Left ventricle myocardium inferior (tissue), 1 donor: Measurements from ENCODE around the gene BCLAF3. TPM values are rescaled to one million over a fixed set of nuclear protein-coding genes. Genes with fewer than 3 reads are reported as not detected.

Source experiments
- DNase-seq: peaks from one replicate; pipeline ENCODE4 v3.0.0-alpha.2; 2020
- H3K27ac ChIP-seq: fragments of 200-600 bp; replicated peaks from 2 replicates; pipeline ENCODE4 v1.8.0; 2021
- H3K27me3 ChIP-seq: fragments of 200-600 bp; 2 replicates; pipeline ENCODE4 v1.8.0; 2021; ENCODE audit warnings: low read depth
- H3K36me3 ChIP-seq: fragments of 200-600 bp; 2 replicates; pipeline ENCODE4 v1.8.0; 2021
- H3K4me1 ChIP-seq: fragments of 200-600 bp; 2 replicates; pipeline ENCODE4 v1.8.0; 2021
- H3K4me3 ChIP-seq: fragments of 200-600 bp; 2 replicates; pipeline ENCODE4 v1.8.0; 2021; ENCODE audit warnings: mild to moderate bottlenecking, moderate library complexity
- H3K9me3 ChIP-seq: fragments of 200-600 bp; replicated peaks from 2 replicates; pipeline ENCODE4 v1.8.0; 2021
- CTCF ChIP-seq: fragments of 200-600 bp; IDR thresholded peaks from 2 replicates; pipeline ENCODE4 v1.8.0; 2021; ENCODE audit warnings: antibody characterized with exemption, mild to moderate bottlenecking, borderline replicate concordance
- intact Hi-C: fragments of 100-400 bp; cut with micrococcal nuclease; formaldehyde crosslinking; loops from one replicate; pipeline ENCODE4 v1.11.0; 2022
- microRNA-seq: library from miRNA; unstranded; fragments of <30 nt; microRNA quantifications from one replicate; pipeline ENCODE4 v1.2.0, GENCODE V29; 2020
- total RNA-seq: library from RNA; stranded (reverse); fragmentation: NEBNext Ultra II Directional; extraction: Animal tissue kit (Norgen Biotek cat#: 25700); gene quantifications from one replicate; pipeline ENCODE4 v1.2.1, GENCODE V29; 2021
- donor health status: DM: no; HTN: yes; CAD: no; lungs with severe emphysema.

The BCLAF3 gene
- total RNA-seq, 1 donor from 2014 or later, result 7.7 TPM

DNA sequence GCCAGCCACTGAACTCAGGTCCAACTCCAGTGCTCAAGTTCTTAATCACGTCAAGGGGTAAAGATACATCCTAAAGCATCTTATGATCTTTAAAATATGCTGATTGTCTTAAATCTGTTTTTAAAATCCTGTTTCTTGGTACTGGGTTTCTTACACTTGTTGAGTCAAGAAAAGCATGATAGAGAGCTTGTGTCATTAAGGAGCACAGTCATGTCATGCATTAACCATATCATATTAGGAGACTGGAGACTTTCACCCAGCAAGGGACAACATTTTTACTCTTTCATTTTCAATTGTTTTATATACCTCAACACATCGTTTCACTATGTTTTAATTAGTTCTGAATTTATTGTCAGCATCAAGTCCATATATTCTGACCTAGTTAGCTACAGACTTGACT, 41.5 kb downstream of the BCLAF3 start:
- TF ChIP-seq CTCF, result no peak

DNA sequence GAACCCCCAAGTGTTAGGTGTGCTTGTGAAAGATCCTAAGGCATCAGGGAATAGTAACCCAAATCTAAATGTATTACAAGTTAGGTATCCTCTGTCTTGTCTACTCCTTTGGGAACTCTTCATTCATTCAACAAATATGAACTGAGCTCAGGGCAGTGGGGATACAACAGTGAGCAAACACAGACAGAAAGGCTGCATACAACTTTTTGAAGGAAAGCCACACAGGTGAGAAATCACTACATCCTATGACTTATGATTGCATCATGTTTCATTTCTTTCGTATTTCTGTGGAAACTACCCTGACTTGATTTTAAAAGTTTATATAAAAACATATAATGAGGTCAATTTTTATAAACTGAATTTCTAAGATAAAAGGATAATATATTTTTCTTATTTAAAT, 43.2 kb downstream of the BCLAF3 start:
- H3K4me1 ChIP-seq, result no peaks in the 10 kb centered on the region
- no peak for DNase-seq
- no peak overlapping the region for H3K27ac ChIP-seq
- peaks cover 13% of the 10 kb centered on the region for H3K36me3 ChIP-seq
- H3K9me3 ChIP-seq, result no peaks in the 10 kb centered on the region
- no peak overlapping the region for H3K4me3 ChIP-seq
- no peaks in the 10 kb centered on the region for H3K27me3 ChIP-seq
- no peak for TF ChIP-seq CTCF
- intact Hi-C loops, result no loop called here

More for the DNA sequence above, 41.5 kb downstream of the BCLAF3 start:
- H3K9me3 ChIP-seq, result no peaks in the 10 kb centered on the region
- no peaks in the 10 kb centered on the region for H3K27me3 ChIP-seq
- intact Hi-C loops, result no loop called here
- no peaks in the 10 kb centered on the region for H3K4me1 ChIP-seq
- H3K36me3 ChIP-seq, result peaks cover 21% of the 10 kb centered on the region
- no peak for DNase-seq
- no peak overlapping the region for H3K4me3 ChIP-seq
- no peak overlapping the region for H3K27ac ChIP-seq

Small RNA genes within 50 kb of the gene (microRNA-seq; reads per million reads assigned to microRNA genes)
- 49.3 reads per million, percentile 48 among the genes with 10 or more reads in this experiment for gene MIR23C

Other genes with a start within 250 kb of the BCLAF3 start
- 37.2 TPM for gene SH3KBP1, start 103.5 kb downstream of the BCLAF3 start, total RNA-seq
- 0.44 TPM for gene MAP7D2, start 125.8 kb upstream of the BCLAF3 start, total RNA-seq
- 56.8 TPM for gene EIF1AX, start 150.8 kb upstream of the BCLAF3 start, total RNA-seq